HG03520 (cell line): ENCODE measurements around the gene HHEX.
"Not testable (repeated sequence)": the region's sequence is repeated elsewhere in the genome, so short reads cannot be mapped to it uniquely, and the experiment has no call there.

Experiments
- ATAC-seq: cut with Tn5 transposase; IDR thresholded peaks from one replicate; pipeline ENCODE4 v1.9.1; 2021; ENCODE audit warnings: mild to moderate bottlenecking, moderate library complexity; ENCODE audit not compliant: unreplicated experiment

The HHEX gene

DNA sequence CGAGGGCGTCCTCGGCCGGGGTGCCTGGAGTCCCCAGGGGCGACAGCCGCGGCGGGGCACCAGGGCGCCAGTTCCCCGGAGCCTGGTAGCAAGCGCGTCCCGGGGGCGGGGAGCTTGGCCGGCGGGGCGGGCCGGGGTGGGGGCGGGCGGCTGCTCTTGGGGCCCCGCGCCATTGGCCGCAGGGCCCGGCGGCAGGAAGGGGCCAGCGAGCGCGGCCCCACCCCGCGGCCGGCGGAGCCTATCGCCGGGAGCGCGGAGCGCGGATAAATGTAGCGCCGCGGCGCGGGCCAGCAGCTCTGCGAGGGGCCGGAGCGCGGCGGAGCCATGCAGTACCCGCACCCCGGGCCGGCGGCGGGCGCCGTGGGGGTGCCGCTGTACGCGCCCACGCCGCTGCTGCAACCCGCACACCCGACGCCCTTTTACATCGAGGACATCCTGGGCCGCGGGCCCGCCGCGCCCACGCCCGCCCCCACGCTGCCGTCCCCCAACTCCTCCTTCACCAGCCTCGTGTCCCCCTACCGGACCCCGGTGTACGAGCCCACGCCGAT, at the start of gene HHEX:
TSS of gene HHEX (plus strand) at position 293 of the 548 bp plus-strand sequence. CDS start at position 325, 32 bp downstream.
- no peak for ATAC-seq

- ATAC-seq: no peak
Observed at GRCh38 chr10:92640107-92640506, 49.6 kb upstream of the HHEX start.

DNA sequence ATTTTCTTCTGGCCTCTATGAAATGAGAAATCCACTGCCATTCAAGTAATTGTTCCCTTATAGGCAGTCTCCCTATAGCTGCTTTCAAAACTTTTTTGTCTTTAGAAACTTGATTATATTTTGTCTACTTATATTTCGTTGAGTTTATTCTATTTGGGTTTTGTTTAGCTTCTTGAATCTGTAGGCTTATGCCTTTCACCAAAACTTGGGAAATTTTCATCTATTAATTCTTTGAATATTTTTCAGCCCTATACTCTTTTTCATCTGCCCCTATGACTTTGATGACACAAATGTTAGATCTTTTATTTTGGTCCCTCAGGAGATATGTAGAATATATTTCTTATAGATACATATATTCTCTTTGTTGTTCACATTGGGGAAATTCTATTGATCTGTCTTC, 48.3 kb upstream of the HHEX start:
- ATAC-seq: no peak

- ATAC-seq: no peak
Observed at GRCh38 chr10:92644921-92645320, 44.8 kb upstream of the HHEX start.

- ATAC-seq: not testable (repeated sequence)
Observed at GRCh38 chr10:92650864-92651263, 38.9 kb upstream of the HHEX start.

- ATAC-seq: no peak
Observed at GRCh38 chr10:92655426-92655825, 34.3 kb upstream of the HHEX start.

DNA sequence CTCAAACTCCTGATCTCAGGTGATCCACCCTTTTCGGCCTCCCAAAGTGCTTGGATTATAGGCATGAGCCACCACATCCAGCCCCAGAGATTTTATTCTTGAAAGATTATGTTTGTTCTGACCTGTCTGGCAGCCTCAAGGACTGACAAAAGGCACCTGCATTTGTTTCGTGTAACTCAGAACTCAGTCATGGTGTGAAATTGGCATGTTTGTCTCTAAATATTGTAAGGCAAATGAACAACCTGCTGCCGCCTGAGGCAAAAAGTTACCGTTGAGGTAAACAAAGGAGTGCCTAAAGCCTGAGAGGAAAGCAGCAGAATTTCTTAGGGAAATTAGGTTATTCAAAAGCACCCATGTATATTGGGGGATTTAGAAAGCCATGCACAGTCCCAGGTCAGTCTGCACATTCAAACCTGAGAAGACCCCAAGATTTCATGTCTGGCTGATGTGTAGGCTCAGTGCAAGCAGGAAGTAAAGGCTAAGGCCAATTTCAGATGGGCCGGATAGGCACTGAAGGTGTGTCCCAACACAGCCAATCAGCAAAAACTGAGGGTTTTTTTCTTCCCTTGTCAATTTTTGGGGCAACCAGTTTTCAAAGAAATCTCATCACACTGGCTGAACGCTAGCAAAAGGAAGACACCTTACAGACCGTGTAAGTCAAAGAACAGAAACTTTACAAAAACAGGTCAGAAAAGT, 33.3 kb upstream of the HHEX start:
- no peak for ATAC-seq

GRCh38 chr10:92657024-92657423, 32.7 kb upstream of the HHEX start:
- ATAC-seq: no peak

- ATAC-seq: no peak
Observed at GRCh38 chr10:92662848-92663247, 26.9 kb upstream of the HHEX start.

GRCh38 chr10:92664322-92664721, 25.4 kb upstream of the HHEX start:
- ATAC-seq: no peak

- ATAC-seq: no peak
Observed at GRCh38 chr10:92667078-92667477, 22.7 kb upstream of the HHEX start.

GRCh38 chr10:92677708-92678107, 12.0 kb upstream of the HHEX start:
- ATAC-seq: no peak

GRCh38 chr10:92678206-92678605, 11.5 kb upstream of the HHEX start:
- ATAC-seq: no peak

DNA sequence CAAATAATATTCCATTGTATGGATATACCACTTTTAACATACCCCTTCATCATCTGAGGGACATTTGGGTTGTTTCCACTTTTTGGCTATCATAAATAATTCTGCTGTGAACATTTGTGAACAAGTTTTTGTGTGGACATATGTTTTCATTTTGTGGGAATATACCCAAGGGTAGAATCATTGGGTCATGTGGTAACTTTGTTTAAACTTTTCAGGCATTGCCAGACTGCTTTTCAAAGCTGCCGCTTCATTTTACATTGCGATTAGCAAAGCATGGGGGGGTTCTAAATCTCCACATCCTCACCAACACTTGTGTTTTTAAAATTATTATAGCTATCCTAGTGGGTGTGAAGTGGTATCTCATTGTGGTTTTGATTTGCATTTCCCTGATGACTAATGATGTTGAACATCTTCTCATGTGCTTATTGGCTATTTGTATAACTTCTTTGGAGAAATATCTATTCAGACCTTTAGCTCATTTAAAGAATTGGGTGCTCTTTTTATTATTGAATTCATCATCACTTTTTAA, 8.4 kb upstream of the HHEX start:
- no peak for ATAC-seq

GRCh38 chr10:92688573-92688926, 1.2 kb upstream of the HHEX start:
- no peak for ATAC-seq

DNA sequence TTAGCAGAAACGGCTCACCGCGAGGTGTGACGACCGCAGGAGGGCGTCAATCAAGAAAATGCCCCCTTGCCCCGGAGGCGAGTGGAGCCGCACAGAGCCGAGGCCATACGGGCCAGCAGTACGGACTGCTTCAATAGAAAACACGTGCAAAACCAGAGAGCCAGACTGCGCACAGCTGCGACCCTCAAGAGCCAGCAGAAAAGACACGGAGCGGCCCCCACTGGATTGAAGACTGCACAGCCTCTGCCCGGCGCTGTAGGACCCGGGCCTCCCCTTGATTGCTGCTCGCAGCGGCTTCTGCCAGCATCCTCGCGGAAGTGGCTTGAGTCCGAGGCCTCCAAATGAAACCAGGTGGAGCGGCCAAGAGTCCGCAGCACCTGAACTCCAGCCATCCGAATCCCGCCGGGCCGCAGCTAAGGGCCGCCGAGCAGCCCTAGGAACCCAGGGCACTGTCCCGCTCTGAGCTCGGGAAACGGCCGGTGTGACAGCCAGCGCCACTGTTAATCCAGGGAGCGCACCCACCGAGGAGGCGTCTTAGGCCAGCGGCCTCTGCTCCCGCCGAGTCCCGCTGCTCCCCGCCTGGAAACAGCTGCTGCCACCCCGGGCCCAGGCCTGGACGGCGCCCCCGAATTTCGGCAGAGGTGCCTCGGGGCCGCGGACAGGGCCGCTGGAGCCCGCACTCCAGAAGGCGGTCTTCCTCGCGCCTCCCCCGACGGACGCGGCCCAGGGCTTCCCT, 660 bp upstream of the HHEX start:
- no peak for ATAC-seq

GRCh38 chr10:92690211-92690914, 608 bp downstream of the HHEX start:
- ATAC-seq: no peak

- no peak for ATAC-seq
Observed at GRCh38 chr10:92690915-92691590, 1.3 kb downstream of the HHEX start.

GRCh38 chr10:92691591-92692079, 1.9 kb downstream of the HHEX start:
- ATAC-seq: no peak

GRCh38 chr10:92692080-92692671, 2.4 kb downstream of the HHEX start:
- ATAC-seq: no peak
